ENCODE results near the gene MRPL51.
A peak's percentile ranks its signal among the peaks of the same experiment; 100 is the strongest.

Gene MRPL51

DNA sequence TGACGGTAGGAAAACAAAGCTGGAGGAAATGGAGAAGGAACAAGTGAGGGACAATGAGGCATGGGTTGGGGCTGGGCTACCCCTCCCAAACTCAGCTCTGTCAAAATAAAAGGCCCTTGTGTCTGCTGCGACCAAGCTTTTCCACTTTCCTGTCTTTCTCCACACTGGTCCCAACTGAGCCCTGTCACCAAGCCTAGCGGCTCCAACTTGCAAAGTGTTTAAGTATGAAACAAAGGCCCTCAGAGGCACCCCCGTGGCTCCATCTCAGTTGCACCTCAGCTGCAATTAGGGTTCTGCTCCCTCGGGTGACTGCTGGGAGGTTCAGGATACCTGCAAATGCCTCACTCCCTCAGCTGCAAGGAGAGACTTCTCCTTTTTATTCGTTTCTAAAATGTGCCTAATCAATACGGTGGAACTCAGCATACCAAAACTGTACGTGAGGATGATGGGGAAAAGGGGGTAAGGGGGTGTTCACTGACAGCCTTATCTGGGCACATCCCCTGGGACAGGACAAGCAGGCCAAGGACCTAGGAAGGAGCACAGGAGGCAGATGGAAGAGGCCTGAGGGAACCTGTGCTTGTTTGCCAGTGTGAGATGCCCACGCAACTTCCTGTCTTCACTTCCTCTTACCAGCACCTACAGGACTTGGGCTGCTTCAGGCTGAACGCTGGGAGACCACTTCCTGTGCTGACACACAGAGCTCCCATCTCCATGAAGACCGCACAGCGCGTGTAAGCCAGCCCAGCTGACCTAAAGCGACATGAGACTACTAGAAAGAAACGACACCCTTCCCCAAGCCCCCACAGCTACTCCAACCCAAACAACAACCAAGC is 31.4 kb downstream of the MRPL51 start:
- DNase-seq (ENCODE audit: low spot score) = peak; percentile 70

- no peak for DNase-seq (ENCODE audit: low spot score)
These were observed 32.2 kb downstream of the MRPL51 start for GRCh38 chr12:6460751-6461371.

- DNase-seq (ENCODE audit: low spot score) = no peak
These were observed 34.1 kb downstream of the MRPL51 start for GRCh38 chr12:6459004-6459337.

DNA sequence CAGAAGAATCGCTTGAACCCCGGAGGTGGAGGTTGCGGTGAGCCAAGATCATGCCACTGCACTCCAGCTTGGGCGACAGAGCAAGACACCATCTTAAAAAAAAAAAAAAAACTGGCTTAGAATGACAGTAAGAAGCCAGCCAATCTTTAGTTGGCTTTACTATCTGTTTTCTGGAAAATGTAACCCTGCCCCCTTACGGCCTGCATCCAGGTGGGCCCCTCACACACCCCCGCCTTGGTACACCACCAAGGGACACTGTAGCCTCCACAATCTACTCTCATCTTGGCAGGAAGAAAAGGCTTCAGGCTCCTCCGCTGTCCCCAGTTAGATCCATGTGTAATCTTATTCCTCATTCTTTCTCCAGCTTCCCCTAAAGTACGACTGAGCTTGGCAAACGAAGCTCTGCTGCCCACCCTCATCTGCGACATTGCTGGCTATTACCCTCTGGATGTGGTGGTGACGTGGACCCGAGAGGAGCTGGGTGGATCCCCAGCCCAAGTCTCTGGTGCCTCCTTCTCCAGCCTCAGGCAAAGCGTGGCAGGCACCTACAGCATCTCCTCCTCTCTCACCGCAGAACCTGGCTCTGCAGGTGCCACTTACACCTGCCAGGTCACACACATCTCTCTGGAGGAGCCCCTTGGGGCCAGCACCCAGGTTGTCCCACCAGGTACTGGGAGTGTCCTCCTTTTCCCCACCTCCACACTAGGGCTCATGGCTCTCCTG is 34.6 kb downstream of the MRPL51 start:
- no peak for DNase-seq (ENCODE audit: low spot score)

GRCh38 chr12:6457220-6457945 is 35.7 kb downstream of the MRPL51 start:
- no peak for DNase-seq (ENCODE audit: low spot score)

GRCh38 chr12:6452944-6453630 is 40.0 kb downstream of the MRPL51 start:
- no peak for DNase-seq (ENCODE audit: low spot score)

DNA sequence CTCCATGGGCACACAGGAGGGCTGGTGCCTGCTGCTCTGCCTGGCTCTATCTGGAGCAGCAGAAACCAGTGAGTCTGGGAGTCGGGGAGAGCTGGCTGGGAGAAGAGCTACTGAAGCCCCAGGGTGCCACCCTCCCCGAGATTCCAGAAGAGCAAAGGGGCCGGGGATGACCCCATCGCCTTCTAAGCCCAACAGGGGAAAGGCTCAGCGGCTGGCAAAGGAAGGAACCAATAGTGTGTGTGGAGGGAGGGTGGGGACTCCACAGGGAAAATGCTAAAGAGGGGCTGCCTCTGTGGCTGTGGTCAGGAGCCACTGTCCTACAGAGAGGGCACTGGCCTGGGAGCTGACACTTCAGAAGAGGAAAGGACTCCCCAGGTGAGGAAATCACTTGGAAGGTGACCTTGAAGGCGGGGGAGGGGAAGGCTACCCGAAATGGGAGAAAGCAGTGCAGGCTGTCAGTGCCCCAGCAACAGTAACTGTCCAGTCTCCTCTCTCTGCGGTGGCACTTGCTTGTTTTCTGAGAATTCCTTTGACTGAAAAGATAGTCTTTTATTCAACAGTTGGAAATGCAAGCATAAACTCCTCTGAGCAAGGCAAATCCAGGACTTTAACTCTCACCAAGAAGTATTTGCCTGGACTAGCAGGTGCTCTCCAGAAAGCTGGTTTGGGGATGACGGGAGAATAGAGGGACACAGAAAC is 40.7 kb downstream of the MRPL51 start:
- peak; percentile 56 for DNase-seq (ENCODE audit: low spot score)

DNA sequence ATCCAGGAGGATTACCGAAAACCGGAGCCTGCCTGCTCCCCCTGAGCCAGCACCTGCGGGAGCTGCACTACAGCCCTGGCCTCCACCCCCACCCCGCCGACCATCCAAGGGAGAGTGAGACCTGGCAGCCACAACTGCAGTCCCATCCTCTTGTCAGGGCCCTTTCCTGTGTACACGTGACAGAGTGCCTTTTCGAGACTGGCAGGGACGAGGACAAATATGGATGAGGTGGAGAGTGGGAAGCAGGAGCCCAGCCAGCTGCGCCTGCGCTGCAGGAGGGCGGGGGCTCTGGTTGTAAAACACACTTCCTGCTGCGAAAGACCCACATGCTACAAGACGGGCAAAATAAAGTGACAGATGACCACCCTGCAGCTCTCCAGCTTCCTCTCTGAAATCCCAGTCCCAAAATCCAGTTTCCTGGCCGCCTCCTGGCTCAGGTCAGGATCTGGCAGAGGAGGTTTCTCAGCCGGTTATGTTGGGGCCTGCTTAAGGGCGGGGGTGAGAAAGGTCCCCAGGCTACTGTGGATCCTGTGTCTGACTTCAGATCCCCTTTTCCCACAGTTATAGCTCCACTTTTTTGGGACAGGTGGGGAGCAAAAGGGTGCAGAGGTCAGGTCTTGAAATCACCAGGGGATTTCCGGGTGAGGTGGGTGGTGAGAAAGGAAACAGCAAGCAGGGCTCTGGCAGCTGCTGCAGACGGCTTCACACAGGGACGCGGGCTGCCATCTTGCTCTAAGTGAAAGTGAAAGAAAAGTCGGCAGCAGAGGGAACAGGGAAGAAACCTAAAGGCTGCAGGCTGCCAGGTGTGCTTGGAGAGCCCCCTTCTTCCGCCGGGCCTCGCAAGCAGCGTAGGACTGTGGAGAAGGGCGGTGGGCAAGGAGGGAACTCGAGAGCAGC is 41.5 kb downstream of the MRPL51 start, which contains the start of gene TAPBPL:
TSS of gene TAPBPL (plus strand) at position 695 of the 897 bp plus-strand sequence. CDS start 207 bp downstream, outside the sequence.
- peak; percentile 92 for DNase-seq (ENCODE audit: low spot score)

GRCh38 chr12:6450869-6451347 is 42.2 kb downstream of the MRPL51 start:
- no peak for DNase-seq (ENCODE audit: low spot score)

DNA sequence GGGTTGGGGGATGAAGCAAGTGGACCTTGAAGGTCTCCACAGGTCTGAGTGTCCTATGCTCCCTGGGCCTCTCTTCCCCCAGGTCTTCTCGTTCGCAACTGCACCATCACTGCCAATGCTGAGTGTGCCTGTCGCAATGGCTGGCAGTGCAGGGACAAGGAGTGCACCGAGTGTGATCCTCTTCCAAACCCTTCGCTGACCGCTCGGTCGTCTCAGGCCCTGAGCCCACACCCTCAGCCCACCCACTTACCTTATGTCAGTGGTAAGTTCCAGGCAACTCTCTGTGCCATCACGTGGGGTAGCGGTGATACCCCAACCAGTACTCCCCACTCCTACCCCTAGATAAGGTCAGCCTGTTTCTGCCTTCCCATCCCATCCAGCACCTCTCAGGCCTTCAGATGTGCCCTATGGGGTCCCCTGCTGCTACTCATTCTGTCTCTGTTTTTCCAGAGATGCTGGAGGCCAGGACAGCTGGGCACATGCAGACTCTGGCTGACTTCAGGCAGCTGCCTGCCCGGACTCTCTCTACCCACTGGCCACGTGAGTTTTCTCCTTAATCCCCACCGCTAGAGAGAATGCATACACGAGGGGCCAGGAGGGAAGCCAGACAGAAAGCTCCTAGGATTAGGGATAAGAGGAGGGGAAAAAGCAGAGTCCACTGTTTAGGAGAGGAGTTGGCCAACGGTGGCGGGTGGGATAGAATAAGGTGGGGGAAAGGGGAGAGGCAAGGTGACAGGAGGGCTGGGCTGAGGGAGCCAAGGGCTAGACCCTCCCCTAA is 42.8 kb downstream of the MRPL51 start:
- DNase-seq (ENCODE audit: low spot score) = no peak

DNA sequence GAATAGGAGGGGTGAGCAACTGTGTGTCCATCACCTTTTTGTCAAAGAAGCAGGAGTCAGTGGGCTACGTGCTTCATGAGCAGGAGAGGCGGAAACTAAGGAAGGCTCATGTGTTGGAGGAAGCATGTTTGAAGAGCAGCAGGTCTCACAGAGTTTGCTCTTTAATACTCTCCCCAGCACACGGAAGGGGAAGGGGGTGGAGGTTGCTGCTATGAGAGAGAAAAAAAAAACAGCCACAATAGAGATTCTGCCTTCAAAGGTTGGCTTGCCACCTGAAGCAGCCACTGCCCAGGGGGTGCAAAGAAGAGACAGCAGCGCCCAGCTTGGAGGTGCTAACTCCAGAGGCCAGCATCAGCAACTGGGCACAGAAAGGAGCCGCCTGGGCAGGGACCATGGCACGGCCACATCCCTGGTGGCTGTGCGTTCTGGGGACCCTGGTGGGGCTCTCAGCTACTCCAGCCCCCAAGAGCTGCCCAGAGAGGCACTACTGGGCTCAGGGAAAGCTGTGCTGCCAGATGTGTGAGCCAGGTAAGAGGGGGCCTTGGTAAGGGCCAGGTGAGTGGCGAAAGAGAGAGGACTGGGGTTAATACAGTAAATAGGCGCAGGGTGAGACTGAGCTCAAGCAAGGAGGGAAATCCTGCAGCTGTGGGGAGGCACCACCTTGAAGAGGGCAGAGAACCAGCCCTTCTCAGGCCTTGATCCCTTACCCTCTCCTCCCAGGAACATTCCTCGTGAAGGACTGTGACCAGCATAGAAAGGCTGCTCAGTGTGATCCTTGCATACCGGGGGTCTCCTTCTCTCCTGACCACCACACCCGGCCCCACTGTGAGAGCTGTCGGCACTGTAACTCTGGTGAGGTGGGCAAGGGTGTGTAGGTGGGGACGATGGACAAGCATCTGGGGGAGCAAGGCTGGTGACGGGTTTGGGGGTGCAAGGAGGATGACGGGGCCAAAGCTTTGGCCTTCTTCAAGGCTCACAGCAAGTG is 48.1 kb downstream of the MRPL51 start, which contains the start of gene CD27:
TSS of gene CD27 (plus strand) at position 252 of the 985 bp plus-strand sequence. CDS start at position 393, 141 bp downstream.
- no peak for DNase-seq (ENCODE audit: low spot score)

DNA sequence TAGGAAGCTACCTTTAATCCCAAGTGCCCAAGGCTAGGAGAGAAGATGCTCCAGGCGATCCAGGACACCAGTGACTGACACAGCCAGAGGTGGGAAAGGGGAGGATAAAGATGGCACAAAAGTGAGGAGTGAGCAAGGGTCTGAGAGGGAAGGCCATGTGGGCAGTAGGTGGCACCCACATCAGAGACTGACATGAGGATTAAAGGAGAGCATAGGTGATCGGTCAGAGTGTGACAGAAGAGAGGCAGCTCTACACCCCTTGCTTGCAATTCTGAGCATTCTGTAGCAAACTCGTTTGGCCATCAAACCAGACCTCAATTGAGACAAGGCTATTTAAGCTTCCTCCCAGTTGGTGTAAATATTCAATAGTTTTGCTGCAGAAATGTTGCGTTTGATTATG is 49.0 kb downstream of the MRPL51 start:
- no peak for DNase-seq (ENCODE audit: low spot score)

DNA sequence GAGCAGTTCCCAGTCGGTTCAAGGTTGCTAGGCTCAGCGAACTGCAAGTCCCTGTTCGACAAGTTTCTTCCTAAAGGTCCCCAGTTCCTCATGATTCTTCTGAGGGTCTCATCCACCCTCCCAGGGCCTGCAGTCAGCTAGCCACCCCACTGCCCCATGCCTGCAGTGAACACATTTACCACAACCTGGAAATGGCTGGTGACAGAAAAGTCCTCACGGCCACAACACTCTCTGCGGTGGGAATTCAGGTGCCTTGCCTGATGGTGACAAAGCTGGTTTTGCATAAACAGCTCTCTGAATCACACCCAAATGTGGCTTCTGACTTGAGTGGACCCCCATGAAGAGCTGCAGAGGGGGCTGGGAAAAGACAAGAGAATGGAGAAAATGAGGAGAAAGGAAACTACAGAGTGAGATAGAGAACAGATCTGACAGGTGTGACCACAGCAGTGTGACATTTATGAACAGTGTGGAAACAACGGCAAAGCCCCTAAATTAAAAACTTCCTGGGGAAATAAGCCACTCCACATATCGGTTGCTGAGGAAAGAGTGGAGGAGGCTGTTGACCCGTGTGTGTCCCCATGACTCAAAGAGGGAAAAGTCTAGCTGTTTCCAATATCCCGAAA is 49.6 kb downstream of the MRPL51 start:
- DNase-seq (ENCODE audit: low spot score) = no peak

DNA sequence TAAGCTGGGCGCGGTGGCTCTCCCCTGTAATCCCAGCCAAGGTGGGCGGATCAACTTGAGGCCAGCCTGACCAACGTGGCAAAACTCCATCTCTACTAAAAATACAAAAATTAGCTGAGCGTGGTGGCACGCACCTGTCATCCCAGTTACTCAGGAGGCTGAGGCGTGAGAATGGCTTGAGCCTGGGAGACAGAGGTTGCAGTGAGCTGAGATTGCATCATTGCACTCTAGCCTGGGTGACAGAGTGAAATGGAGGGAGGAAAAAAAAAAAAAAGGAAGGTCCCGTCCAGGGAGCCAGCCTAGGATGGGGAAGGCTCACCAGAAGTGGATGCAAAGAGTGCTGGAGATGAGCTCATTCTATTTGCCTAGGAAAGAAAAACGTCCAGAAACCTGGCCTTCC is 50.2 kb downstream of the MRPL51 start:
- no peak for DNase-seq (ENCODE audit: low spot score)

All from globus pallidus (tissue), 1 donor.